ENCODE measurements around the gene OR2W3.

OR2W3 gene

GRCh38 chr1:247857069-247857984 is 38.1 kb upstream of the OR2W3 start, which contains the start of gene TRIM58:
Gene TRIM58 (plus strand): TSS chr1:247857187. CDS start chr1:247857247, 60 bp downstream.
- H3K4me3 ChIP-seq (ENCODE audit: low read depth, low read length): no peak within 1 kb of the TSS
- no peak for DNase-seq (ENCODE audit: low read depth)
- TF ChIP-seq CTCF (IDR thresholded peaks at IDR 0.05; ENCODE audit: insufficient read depth, low read depth, low read length, missing control alignments): no peak

- no peak for TF ChIP-seq CTCF (IDR thresholded peaks at IDR 0.05; ENCODE audit: insufficient read depth, low read depth, low read length, missing control alignments)
- H3K4me3 ChIP-seq (ENCODE audit: low read depth, low read length): no peak overlapping the region
- no peak for DNase-seq (ENCODE audit: low read depth)
Observed at GRCh38 chr1:247857985-247858619, 37.3 kb upstream of the OR2W3 start.

- no peak overlapping the region for H3K4me3 ChIP-seq (ENCODE audit: low read depth, low read length)
- TF ChIP-seq CTCF (IDR thresholded peaks at IDR 0.05; ENCODE audit: insufficient read depth, low read depth, low read length, missing control alignments): no peak
Observed at GRCh38 chr1:247862756-247863155, 32.6 kb upstream of the OR2W3 start.

GRCh38 chr1:247864644-247865043 is 30.7 kb upstream of the OR2W3 start:
- no peak for DNase-seq (ENCODE audit: low read depth)
- TF ChIP-seq CTCF (IDR thresholded peaks at IDR 0.05; ENCODE audit: insufficient read depth, low read depth, low read length, missing control alignments): no peak
- no peak overlapping the region for H3K4me3 ChIP-seq (ENCODE audit: low read depth, low read length)

More at GRCh38 chr1:247862756-247863155, 32.6 kb upstream of the OR2W3 start:
- no peak for DNase-seq (ENCODE audit: low read depth)

- DNase-seq (ENCODE audit: low read depth): no peak
- TF ChIP-seq CTCF (IDR thresholded peaks at IDR 0.05; ENCODE audit: insufficient read depth, low read depth, low read length, missing control alignments): no peak
- no peak overlapping the region for H3K4me3 ChIP-seq (ENCODE audit: low read depth, low read length)
Observed at GRCh38 chr1:247865416-247865815, 30.0 kb upstream of the OR2W3 start.

GRCh38 chr1:247883346-247883745 is 12.0 kb upstream of the OR2W3 start:
- TF ChIP-seq CTCF (IDR thresholded peaks at IDR 0.05; ENCODE audit: insufficient read depth, low read depth, low read length, missing control alignments): no peak
- no peak for DNase-seq (ENCODE audit: low read depth)
- H3K4me3 ChIP-seq (ENCODE audit: low read depth, low read length): no peak overlapping the region

Data from GM12865 (cell line).